GM19455 (cell line): Measurements from ENCODE around the gene FGR.

ENCODE experiments used
- ATAC-seq: cut with Tn5 transposase; IDR thresholded peaks from one replicate; pipeline ENCODE4 v1.9.1; 2021; ENCODE audit not compliant: unreplicated experiment

FGR gene

DNA sequence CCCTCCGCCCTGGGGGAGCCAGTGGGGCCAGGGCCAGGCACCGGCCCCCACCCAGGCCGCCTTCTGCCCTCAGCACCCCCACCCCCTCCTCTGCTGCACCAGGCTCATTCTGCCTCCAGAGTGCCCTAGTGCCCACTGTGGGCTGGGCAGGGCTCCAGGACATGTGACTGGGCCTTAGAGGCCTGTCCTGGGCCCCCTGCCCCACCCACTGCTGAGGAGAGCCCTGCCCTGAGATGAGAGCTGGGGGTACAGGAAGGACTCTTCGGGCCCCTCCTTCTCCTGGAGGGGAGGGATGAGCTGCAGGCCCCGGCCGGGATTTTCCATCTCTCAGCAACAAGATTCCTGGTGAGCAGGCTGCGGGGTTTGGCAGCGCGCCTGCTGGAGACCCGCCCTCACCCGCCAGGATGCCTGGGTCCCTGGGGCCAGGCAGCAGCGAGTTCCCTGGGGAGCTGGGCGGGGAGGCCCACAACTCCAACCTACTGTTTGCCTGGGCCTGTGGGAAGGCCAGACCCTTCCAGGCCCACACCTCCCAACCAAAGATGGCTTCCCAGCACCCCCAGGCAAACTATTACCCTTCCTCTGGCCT, 45.1 kb downstream of the FGR start:
- ATAC-seq: no peak

DNA sequence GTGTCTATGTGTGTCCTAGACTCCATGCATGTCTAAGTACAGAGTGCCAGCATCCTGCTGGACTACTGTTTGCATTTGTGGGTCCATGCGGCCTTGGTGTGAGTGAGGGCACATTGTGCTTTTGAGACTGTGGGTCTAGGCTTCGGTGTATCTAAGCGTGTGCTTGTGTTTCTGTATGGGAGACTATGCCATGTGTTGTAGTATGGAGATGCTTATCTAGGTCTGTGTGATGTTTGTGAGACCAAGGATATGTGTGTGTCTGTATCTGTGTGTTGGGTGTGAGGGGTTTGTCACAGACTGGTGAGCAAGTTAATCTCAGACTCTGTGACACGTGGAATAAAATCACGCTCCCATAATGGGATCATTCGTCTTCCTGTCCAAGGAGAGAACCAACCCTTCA, 45.5 kb downstream of the FGR start:
- ATAC-seq: no peak

DNA sequence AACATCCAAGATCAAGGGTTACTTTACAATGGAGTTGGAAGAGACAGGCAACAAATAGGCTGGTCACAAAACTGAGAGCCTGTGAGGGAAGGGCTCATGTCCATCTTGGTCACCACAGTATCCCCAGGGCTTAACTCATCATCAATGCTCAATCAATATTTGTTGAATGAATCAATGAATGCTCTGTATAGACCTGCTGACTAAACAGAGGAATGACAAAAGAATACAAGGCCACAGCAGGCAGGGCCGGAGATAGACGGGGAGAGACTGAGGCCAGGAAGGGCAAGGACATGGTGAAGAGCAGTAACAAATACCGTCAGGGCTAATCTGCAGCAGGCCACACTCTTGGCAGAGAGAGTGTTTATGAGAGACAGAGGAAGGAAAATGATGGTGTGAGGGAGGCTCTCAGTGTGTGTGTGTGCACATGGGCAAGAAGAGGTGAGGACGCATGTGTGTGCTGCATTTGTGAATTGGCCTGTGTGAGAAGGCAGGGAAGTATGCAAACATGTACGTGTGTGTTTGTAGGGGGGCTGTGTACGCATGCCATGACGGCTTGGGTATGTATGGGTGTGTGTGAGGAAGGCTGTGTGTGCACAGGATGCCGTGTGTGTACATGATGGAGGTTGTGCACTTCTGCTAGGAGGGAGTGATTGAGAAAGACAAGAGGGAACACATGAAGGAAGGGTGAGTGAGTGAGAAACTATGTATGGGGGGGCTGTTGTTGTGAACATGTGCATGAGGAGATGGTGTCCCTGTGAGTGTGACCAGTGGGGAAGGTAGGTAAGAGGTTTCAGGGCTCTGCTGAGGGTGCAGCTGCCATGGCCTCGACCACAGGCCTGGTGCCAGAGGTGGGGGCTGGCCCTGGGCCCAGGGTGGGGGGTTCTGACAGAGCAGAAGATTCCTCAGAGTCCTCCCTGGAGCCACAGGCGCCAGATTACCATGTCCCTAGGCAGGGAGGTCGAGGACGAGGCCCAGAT, 46.4 kb downstream of the FGR start:
- ATAC-seq: no peak

DNA sequence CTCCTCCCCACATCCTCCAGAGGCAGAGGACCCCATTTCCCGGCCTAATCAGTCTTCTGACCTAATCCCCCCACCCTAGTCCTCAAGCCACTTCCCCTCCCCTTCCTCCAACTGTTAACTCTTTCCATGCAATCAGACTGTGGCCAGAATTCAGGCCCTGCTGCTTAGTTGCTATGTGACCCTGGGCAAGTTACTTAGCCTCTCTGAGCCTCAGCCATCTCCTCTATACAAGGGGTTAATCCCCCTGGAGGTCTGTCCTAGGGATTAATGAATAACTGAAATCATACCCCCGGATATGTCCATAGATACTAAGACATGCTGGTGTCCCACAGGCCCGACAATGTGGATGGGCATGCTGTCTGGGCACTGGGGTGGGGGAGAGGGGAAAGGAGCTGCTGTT, 49.3 kb downstream of the FGR start:
- ATAC-seq: no peak

DNA sequence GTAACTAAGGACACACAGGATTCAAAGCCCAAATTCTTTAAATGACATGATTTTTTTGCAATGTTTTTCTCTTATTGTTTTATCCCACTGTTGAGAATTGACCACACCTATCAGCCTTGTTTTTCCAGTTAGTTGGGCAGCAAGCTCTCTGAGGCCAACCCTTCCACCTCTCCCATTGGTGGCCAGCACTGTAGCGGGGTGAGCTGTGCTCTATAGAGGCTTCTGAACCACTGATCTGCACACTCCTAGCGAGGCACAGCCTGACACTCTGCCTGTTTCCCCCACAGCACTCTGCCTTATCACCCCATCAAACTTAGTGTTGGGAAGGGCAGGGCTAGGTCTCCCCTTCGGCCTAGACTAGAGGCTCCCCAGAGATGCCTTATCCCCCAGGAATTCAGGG, 50.5 kb downstream of the FGR start:
- no peak for ATAC-seq

DNA sequence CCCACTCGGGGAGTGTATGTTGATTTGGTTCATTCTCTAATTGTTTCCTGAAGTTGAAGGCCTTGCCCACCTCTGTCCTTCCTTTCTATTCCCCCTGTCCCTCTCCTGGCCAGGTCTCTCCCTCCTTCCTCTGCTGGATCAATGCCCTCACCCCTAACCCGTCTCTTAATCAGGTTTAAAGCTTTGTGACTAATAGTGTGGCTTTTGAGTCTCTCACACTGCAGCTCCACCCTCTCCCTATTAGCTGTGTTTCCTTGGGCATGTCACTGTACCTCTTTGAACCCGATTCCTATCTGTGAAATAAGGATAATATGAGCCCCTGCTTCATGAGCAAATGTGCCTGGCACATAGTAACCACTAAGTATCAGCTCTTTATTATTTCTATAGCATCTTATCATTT, 51.5 kb downstream of the FGR start:
- ATAC-seq: no peak

DNA sequence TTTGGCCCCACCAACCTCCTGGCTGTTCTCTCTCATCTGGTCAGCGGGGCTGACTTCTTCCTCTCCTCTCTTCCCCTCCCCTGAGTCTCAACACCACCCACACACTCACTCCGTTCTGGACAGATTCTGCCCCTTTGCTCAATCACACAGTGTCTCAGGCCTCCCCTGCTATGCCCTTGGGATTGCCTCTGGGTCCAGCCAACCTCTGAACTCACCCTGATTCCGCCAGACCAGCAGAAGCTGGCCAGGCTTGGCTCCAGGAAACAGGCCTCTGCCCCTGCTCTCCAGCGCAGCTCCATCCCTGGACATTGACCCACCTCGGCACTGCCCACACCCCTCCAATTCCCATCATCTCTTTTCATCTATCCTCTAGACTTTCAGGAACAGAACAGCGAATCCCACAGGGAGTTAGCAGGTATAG, 53.2 kb downstream of the FGR start:
- no peak for ATAC-seq

DNA sequence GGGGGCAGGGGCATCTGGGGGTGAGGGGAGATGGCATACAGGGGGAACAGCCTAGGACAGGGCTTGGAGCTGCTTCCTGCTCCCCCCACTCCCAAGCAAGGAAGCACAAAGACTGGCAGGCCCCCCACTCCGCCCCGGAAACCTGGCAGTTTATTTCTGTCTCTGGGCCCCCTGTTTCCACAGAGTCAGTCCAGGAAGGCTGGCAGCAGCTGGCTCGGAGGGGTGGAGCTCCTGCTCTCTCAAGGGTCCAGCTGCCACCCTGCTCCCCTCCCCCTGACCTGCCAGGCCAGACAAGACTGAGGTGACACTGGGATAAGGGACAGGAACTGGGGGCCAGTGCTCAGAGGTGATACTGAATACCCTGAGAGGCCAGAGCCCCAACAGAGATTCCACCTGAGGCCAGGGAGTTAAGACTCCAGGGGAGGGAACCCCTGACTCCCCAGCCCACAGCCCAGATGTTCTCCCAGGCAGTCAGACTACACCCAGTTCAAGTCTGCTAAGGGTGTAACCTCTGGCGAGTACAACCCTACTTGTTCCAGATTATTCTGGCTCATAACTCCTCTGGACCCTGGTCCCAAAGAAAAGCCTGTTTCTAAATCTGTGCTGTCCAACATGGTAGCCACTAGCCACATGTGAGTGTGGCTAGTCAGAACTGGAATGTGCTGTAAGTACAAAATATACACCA, 57.3 kb downstream of the FGR start:
- ATAC-seq: no peak

DNA sequence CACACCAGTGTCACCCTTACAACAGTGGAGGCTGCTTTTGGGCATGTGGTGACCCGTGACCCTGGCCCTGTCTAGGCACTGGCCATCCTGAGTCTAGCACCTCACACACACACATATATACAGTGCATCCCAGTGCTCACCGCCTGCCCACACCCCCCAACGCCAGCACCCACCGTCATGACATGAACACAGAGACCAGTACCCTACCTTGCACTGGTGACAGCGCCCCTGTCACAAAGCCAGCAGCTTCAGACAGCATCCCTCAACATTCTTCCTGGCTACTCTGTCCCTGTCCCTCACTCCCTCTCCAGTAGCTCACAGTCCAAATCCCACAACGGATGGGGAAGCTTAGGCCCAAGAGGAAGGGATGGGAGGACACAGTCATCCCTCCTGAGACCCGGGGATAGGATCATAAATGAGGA, 58.2 kb downstream of the FGR start:
- ATAC-seq: no peak

DNA sequence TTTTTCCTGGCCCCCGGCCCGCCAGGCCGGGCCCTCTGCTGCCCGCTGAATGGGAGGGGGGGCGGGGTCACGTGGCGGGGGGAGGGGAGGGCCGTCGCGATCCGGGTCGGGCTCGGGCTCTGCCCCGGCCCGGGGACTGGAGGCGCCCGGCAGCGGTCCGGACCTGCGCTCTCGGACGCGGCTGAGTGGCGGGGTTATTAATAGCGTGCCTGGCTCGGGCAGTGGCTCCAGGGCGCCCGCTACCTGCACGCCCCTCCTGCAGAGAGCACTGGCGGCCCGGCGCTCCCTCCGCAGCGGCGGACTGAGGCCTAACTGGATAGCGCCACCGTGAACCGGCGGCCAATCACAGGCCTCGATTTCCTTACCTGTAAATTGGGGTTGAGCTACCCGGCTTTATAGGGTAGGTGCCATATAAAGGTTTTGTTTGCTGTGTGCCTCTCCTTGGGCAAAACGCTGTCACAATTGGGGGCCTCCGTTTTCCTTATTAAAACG, 59.1 kb downstream of the FGR start:
- ATAC-seq: no peak

DNA sequence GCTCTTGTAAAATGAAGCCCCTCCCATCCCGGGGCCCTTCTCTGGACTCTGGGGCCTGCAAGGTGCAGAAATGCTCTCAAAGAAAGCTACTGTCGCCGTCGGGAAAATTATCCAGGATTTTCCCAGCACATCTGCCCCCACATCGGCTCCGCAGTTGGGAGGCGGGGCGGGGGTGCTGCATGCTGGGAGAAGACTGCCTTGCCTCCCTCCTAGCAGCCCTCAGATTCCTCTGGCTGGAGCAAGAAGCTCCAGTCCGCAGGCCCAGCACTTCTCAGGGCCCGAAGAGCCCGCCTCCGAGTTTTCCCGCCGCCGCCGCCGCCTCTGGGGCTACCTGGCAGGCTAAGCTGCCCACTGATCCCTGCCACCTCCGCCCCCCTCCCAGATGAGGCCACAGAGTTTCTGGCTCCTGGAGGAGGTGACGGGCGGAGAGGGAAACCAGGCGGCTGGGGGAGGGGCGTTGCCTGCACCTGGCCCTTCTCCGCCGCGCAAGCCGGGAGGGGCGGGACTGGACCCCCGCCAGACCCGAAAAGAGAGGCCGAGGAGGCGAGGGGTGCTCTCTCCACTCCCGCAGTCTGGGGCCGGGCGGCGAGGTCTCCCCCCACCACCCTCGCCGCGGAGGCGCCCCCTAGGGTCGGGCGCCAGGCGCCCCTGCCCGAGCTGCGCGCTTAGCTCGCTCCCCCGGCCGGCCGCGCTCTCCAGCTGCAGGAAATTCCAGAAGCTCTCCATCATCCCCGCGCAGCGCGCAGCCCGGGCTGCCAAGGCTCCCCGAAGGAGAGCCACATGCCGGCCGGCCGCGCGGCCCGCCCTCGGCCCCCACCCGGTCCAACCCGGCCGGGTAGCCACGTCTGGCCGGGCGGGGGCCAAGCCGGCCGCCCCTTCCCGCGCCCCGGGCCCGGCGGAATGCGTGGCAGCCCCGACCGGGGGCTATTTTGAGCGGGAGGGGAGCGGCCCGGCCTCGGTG, 59.8 kb downstream of the FGR start:
- ATAC-seq: no peak

DNA sequence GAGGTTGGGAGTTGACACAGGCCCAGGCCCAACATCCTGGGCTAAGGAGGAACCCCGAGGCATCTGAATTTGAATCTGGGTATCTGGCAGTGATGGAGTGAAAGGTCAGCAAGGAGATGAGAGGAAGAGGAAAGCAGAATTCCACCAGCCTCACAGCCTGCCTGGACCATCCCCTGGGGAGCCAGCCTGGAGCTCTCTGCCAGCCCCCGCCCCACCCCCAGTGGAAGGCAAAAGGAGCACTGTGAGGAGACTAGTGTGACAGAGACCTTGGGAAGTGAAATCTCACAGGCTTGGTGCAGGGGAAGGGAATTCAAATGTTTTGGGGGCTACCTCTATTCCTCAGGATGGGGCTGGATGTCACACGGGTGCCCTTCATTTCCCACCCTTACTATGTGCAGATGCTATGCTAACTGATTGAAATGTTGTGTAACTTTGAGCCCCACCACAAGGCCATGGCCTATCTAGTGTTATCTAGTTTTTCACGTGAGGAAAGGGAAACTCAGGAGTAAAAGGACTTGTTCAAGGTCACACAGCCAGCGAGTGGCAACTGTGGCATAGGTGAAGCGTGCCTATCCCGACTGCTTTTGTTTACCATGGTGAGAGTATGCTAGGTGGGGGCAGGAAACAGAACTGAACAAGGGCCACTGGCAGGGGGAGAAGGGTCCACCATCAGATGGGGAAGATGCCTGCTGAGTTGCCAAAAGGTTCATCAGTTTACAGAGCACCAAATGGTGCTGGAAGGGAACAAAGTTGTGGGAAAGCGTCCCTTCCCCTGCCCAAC, 60.8 kb downstream of the FGR start:
- ATAC-seq: no peak

DNA sequence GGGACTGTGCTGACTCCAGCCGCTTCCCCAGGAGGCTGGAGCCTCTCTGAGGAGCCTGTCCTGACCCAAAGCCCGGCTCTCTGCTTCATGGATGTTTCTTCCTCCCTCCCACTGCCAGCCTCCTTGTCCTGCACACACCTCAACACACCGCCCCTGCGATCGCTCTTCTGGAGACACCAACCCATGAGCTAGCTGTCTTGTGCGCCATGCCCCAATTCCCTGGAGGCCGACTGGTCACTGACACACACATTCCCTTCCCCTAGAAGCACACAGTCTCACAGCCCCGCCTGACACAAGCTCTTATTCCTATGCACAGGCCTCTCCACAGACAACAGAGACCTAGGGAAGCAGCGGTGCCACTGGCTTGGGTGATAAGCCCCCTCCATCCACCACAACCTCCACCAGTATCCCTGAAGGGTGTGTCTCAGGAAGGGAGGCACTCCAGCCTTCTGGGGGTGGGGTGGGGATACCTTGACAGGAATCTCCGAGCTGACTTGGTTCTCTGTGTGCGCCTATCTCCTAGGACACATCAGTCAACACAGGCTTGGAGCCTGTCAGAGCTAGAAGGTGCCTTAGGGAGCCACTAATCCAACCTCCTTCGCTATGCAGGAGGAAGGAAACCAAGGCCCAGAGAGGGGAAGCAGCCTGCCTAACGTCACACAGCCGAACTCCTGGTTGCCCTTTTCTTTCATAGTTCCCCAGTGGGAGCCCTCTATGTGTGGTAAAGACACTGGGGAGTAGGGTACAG, 62.1 kb downstream of the FGR start:
- no peak for ATAC-seq

DNA sequence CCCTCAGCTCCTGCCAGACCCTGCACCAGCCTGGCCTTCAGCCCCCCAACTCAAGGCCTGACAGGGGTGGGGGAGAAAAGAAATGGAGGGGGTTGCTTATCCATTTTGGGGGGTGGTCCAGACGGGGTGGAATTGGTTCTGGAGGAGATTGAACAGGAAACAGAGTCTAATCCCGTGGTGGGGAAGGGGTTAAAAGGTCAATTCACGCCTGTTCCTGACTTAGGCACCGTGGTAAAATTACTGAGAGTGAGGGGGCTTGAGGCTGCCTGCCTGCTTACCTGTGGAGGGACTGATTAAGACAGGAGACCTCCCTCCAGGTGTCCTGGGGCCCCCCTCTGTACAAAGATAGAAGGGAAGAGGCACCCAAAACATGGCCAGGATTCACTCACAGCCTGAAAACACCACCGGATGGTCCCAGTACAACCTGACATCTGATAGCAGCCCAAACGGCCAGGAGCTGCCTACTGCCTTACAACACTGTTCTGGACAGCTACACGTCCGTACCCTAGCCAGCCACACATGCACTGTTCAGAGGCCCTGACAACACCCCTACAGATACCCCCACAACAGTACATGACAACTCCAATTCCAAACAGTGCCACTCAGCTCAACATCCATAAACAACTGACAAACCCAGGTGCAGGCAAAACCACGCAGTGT, 62.8 kb downstream of the FGR start:
- ATAC-seq: no peak

DNA sequence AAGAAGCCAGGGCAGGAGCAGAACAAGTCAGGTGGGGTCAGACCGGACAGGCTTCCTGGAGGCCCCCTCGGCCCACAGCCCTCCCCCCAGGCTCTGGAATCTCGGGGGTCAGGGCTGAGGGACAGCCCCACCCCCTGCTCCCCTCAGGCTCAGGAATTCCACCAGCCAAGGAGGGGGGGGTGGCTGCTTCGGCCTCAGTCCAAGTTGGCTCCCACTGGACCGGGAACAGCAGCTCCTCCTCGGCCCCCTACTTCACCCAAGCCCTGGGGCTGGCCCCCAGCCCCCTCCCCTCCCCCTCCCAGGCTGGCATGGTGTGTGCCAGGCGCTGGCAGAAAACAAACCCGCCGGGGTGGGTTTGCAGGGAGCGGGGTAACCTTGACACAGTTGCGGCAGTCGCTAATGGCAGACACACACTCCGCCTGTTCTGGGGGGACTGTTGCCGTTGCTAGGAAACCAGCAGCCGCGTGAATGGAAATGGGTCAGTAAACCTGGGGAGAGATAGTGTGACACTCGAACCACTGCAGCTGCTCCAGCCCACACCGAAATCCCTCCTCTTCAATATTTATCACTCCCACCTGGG, 63.5 kb downstream of the FGR start:
- no peak for ATAC-seq

DNA sequence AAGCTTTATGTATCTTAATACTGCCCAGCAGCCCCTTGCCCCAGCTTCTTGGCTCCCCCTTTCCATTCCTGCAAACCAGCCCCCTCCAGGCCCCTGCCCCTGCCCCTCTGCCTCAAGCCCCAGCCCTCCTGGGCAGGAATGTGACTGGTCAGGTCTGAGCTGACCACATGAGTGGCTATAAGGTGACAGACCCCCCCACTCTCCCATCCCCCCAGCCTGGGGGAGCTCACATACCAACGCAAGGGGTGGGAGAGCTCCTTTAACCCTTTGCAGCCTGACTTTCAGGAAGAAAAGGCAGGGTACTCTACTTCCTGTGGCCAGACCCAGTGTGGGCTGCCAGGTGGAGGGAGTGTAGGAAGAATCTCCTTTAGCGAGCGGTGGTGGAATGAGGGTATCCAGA, 64.2 kb downstream of the FGR start:
- no peak for ATAC-seq

DNA sequence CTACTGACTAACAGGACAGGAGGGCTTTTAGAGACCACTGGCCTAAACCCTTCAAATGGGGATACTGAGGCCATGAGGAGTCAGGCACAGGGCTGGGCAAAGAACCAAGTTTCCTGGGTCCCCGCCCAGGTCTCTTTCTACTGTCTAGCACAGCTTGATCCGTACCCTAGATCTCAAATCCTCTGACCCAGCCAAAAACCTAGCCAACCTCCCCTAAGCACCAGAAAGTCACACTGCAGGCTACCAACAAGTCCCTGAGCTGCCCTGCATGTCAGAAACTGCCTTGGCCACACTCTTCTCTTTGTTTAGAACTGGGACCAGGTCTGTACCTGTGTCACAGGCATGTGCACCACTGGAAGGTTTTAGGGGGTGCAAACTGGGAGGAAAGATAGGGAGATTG, 64.6 kb downstream of the FGR start:
- ATAC-seq: no peak
